Suprapubic skin (tissue), 4 donors: ENCODE data around the gene CALHM1.

Experiments used
- CTCF ChIP-seq, 2 donors: fragments of 200-600 bp in 1 of 2; fragments of 450-650 bp in 1 of 2; sonication (generic) in 1 of 2; IDR thresholded peaks; one replicate each; pipeline ENCODE4 v1.5.1; 2016 to 2019; ENCODE audit warnings: antibody characterized with exemption in 2 of 2, mild to moderate bottlenecking in 1 of 2, moderate library complexity in 1 of 2
- EP300 ChIP-seq: sonication (generic); formaldehyde crosslinking; IDR thresholded peaks from one replicate; pipeline ENCODE4 v1.6.1; 2017; ENCODE audit warnings: antibody characterized with exemption
- POLR2A ChIP-seq, 2 donors: fragments of 450-650 bp; IDR thresholded peaks; one replicate each; pipeline ENCODE4 v1.6.1; 2017; ENCODE audit warnings: antibody characterized with exemption in 2 of 2, mild to moderate bottlenecking in 2 of 2, moderate library complexity in 2 of 2
- POLR2AphosphoS5 ChIP-seq, 3 donors: sonication (generic); formaldehyde crosslinking; IDR thresholded peaks; one replicate each; pipeline ENCODE4 v1.6.1; 2017; ENCODE audit warnings: antibody characterized with exemption in 3 of 3

DNA sequence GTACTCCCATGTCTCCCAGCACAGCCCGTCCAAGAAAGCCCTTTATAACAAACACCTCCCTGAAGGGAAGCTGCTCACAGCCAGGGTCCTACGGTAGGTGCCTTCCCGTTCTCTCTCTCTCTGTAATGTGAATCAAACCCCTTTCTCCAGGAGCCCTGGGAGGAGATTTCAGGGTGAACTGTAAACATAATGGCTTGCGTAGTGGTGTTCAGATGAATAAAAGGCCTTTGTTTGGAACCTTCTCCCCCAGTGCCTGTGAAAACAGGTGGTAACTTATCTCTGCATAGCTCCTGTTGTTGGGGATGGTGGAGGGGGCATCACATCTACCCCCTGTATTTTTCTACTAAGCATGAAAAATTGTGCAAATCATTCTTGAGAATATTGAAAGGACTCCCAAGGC, 18.9 kb downstream of the CALHM1 start:
- TF ChIP-seq POLR2AphosphoS5 (IDR thresholded peaks at IDR 0.05): no peak
- TF ChIP-seq CTCF (IDR thresholded peaks at IDR 0.05): no peak
- no peak for TF ChIP-seq POLR2A (IDR thresholded peaks at IDR 0.05)
- no peak for TF ChIP-seq EP300
